K562 treated with DMSO at 1 percent for 4 hours (cell line): Measurements from ENCODE around the gene PRKAG1. TPM values are rescaled to one million over a fixed set of nuclear protein-coding genes. Genes with fewer than 3 reads are reported as not detected.

Experiments
- total RNA-seq: library from RNA; unstranded; fragments of 300-600 nt; gene quantifications from 2 replicates; pipeline ENCODE4 v1.2.3, GENCODE V29; 2022; ENCODE audit not compliant: insufficient read depth

Gene PRKAG1
- 60.7 and 65.8 TPM in 2 replicates for total RNA-seq

GRCh38 chr12:49018261-49019119 is at the start of gene PRKAG1:
TSS of gene PRKAG1 (minus strand) at chr12:49018776. CDS start at chr12:49018740, 36 bp downstream.

DNA sequence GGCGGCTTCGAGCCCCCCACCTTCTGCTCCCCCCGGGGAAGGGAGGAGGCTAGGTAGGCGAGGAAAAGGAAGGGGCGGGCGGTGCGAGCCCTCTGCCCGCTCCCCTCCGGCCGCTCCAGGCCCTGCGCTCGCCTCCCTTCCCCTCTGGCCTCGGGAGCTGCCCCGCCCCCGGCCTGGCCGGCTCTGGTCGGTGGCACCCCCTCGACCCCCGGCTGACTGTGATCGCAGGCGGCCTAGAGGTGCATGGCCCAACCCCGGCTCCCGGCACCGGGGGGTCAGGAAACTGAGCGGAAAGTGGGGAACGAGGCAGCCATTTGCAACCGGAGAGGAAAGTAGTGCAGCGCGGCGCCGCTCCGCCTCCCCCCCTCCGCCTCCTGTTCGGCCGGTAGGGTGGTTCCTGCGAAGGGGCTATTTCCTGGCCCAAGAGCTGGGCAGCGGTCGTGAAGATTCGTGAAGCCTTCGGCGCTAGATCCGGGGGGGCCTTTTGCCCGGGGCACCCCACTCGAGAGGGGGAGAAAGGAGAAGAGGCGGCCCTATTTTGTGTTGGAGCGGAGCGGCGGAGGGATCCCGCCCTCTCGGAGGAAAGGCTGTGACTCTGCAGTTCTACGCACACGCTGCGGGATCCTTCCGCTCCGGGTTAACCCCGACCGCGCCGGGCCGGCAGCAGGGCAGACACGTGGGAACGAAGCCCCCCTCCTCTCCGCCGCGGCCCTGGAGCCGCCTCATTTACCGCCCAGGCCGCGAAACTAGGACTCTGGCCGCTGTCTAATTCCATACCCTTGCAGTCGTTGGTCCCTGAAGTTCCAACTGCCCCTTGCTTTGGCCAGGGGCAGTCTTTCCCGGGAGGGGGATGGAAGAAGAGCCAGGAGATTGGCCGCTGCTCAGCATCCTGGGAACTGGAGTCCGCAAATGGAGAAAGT is 41.9 kb upstream of the PRKAG1 start, which contains the start of gene KMT2D:
Gene KMT2D (minus strand): TSS at position 558 of the 920 bp plus-strand sequence. CDS start 5,470 bp downstream, outside the sequence.

GRCh38 chr12:48999371-49000131 is 19.0 kb downstream of the PRKAG1 start, which contains the start of gene DDN:
TSS of gene DDN (minus strand) at chr12:48999375. CDS start at chr12:48999287, 88 bp downstream.

DNA sequence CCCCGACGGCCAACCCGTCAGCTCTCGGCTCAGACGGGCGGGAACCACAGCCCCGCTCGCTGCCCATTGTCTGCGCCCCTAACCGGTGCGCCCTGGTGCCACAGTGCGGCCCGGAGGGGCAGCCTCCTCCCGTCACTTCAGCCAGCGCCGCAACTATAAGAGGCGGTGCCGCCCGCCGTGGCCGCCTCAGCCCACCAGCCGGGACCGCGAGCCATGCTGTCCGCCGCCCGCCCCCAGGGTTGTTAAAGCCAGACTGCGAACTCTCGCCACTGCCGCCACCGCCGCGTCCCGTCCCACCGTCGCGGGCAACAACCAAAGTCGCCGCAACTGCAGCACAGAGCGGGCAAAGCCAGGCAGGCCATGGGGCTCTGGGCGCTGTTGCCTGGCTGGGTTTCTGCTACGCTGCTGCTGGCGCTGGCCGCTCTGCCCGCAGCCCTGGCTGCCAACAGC is 40.3 kb downstream of the PRKAG1 start, which contains the start of gene WNT1:
Gene WNT1 (plus strand): TSS at position 32 of the 450 bp plus-strand sequence. CDS start 329 bp downstream, at position 361.

DNA sequence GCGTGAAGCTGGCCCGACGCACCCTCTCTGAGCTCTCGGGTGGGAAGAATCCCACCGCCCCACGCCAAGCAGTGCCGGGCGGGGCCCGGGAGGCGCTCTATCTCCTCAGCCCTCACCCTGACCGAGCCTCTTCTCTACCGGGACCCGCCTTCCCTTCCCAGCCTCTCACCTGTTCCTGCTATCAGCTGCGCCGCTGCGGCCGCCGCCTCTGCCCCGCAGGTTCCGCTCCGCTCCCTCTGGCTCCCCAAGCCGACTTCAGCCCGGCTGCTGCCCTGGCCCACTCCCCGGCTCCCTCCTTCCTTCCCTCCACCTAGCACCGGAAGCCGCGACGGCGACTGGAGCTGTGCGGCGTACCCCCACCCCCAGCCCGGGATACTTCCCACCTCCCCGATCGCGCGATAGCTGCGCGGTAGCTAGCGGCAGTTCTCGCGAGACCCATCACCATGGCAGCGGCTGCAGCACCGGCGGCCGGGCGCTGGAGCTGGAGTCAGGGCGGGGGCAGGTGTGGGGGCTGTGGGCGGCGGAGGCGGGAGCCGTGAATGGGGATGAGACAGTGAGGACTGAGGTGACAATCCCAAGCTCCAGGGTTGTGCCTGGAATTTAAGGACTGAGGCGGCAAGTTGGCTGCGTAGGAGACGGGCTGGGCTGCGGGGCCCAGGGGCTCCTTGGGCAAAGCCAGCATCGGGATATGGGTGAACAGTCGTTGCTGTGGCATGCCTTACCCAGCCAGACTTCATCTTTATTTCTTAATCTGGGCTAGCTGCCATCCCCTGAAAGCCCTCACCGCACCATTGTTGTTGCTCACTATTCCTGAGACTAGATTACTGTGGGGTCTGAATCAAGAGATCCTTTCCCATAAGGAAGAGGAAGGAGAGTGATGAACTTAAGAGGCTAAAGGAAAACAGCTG is 61.2 kb downstream of the PRKAG1 start, which contains the start of gene ARF3:
Gene ARF3 (minus strand): TSS at position 347 of the 908 bp plus-strand sequence. CDS start 16,392 bp downstream, outside the sequence.

Other genes with a start within 250 kb of the PRKAG1 start
- 0.46 and 0.79 TPM in 2 replicates for gene ADCY6, start 229.7 kb downstream of the PRKAG1 start, total RNA-seq
- 1.4 and 2.4 TPM in 2 replicates for gene CACNB3, start 200.3 kb downstream of the PRKAG1 start, total RNA-seq
- gene DDX23, start 166.6 kb downstream of the PRKAG1 start, total RNA-seq, result 61.7 and 73.8 TPM in 2 replicates
- gene RND1, start 152.9 kb downstream of the PRKAG1 start, total RNA-seq, result 1.8 and 1.9 TPM in 2 replicates
- gene FKBP11, start 93.3 kb downstream of the PRKAG1 start, total RNA-seq, result 4.6 and 8.3 TPM in 2 replicates
- gene ARF3, start 61.3 kb downstream of the PRKAG1 start, total RNA-seq, result 50.5 and 56.3 TPM in 2 replicates
- 0.31 TPM in 1 of 2 replicates, not detected in the other for gene WNT10B, start 47.0 kb downstream of the PRKAG1 start, total RNA-seq
- not detected in 2 replicates for gene WNT1, start 40.5 kb downstream of the PRKAG1 start, total RNA-seq
- 0.73 and 1.4 TPM in 2 replicates for gene DDN, start 19.4 kb downstream of the PRKAG1 start, total RNA-seq
- 31.9 and 41.7 TPM in 2 replicates for gene KMT2D, start 42.0 kb upstream of the PRKAG1 start, total RNA-seq
- 14.1 and 17.7 TPM in 2 replicates for gene RHEBL1, start 51.2 kb upstream of the PRKAG1 start, total RNA-seq
- 3.8 and 4.5 TPM in 2 replicates for gene DHH, start 76.0 kb upstream of the PRKAG1 start, total RNA-seq
- 23.6 and 30.6 TPM in 2 replicates for gene LMBR1L, start 92.1 kb upstream of the PRKAG1 start, total RNA-seq
- gene TUBA1B, start 112.6 kb upstream of the PRKAG1 start, total RNA-seq, result 2,409 and 2,413 TPM in 2 replicates
- gene TUBA1A, start 170.3 kb upstream of the PRKAG1 start, total RNA-seq, result 27.3 and 34.8 TPM in 2 replicates
- 705 and 867 TPM in 2 replicates for gene TUBA1C, start 246.3 kb upstream of the PRKAG1 start, total RNA-seq